Activated CD8-positive, alpha-beta T cell treated with anti-CD3 and anti-CD28 coated beads for 36 hours (primary cell): ENCODE data around the gene PSMB11. TPM values are rescaled to one million over a fixed set of nuclear protein-coding genes. Genes with fewer than 3 reads are reported as not detected.

Source experiments
- ATAC-seq: fragments of 200-7000 bp; cut with Tn5 transposase; one replicate; pipeline ENCODE4 v1.10.0; 2021; ENCODE audit warnings: mild to moderate bottlenecking, moderate library complexity
- CTCF ChIA-PET: fragments of 350-600 bp; sonication (Branson Sonifier 250); formaldehyde crosslinking; loops from one replicate; lab custom pipeline; 2021; ENCODE audit warnings: antibody characterized with exemption; lab: Charles Lee
- POLR2A ChIA-PET: fragments of 350-600 bp; sonication (Branson Sonifier 250); formaldehyde crosslinking; loops from one replicate; lab custom pipeline; 2021; ENCODE audit warnings: antibody characterized with exemption; lab: Charles Lee
- DNase-seq: peaks from one replicate; pipeline ENCODE4 v3.0.0-alpha.2; 2020
- H3K27ac Mint-ChIP-seq: one replicate; pipeline ENCODE4 v1.8.0; 2021; ENCODE audit warnings: mild to moderate bottlenecking, mixed read lengths
- H3K27me3 Mint-ChIP-seq: one replicate; pipeline ENCODE4 v1.8.0; 2021; ENCODE audit warnings: mixed read lengths
- H3K36me3 Mint-ChIP-seq: one replicate; pipeline ENCODE4 v1.8.0; 2021; ENCODE audit warnings: low read depth, mixed read lengths
- H3K4me1 Mint-ChIP-seq: one replicate; pipeline ENCODE4 v1.8.0; 2021; ENCODE audit warnings: low read depth, mixed read lengths
- H3K4me3 Mint-ChIP-seq: one replicate; pipeline ENCODE4 v1.8.0; 2021; ENCODE audit warnings: mild to moderate bottlenecking, moderate library complexity, mixed read lengths
- H3K9me3 Mint-ChIP-seq: one replicate; pipeline ENCODE4 v1.8.0; 2021; ENCODE audit warnings: mixed read lengths
- CTCF ChIP-seq: fragments of 200-600 bp; IDR thresholded peaks from one replicate; pipeline ENCODE4 v1.8.0; 2022; ENCODE audit warnings: antibody characterized with exemption, mild to moderate bottlenecking
- intact Hi-C: fragments of 100-400 bp; cut with micrococcal nuclease; formaldehyde crosslinking; loops from one replicate; pipeline ENCODE4 v1.10.0; 2022
- total RNA-seq, 2 experiments: library from RNA; stranded (reverse); gene quantifications; one replicate each; pipeline ENCODE4 v1.2.3, GENCODE V29; 2021

Gene PSMB11
- total RNA-seq, 2 experiments from 2014 or later = not detected

GRCh38 chr14:23069413-23069806, 27.4 kb downstream of the PSMB11 start:
- no peaks in the 10 kb centered on the region for H3K9me3 Mint-ChIP-seq
- no peaks in the 10 kb centered on the region for H3K27me3 Mint-ChIP-seq
- TF ChIP-seq CTCF = no peak
- no peak for ATAC-seq
- CTCF ChIA-PET = interaction anchor here (0.8 to 12.3 kb wide), 70 partner anchors 5 to 461 kb away, joined by 3 to 196 read pairs (median 6); partner anchors contain the start of genes ACIN1, AJUBA, C14orf119 and CDH24
- H3K27ac Mint-ChIP-seq = peak overlapping the region; percentile 52
- peaks cover 48% of the 10 kb centered on the region for H3K36me3 Mint-ChIP-seq
- H3K4me3 Mint-ChIP-seq = peak overlapping the region; percentile 96
- H3K4me1 Mint-ChIP-seq = peaks cover 36% of the 10 kb centered on the region
- DNase-seq = no peak
- POLR2A ChIA-PET = interaction anchor here (0.9 to 1.9 kb wide), 5 partner anchors 8 to 87 kb away, joined by 3 to 12 read pairs (median 5); partner anchors contain the start of genes AJUBA and CDH24
- intact Hi-C loops = no loop called here

GRCh38 chr14:23070262-23071129, 28.5 kb downstream of the PSMB11 start:
- DNase-seq (no peak), ATAC-seq (no peak)
- peaks cover 45% of the 10 kb centered on the region for H3K36me3 Mint-ChIP-seq
- intact Hi-C loops = no loop called here
- no peaks in the 10 kb centered on the region for H3K27me3 Mint-ChIP-seq
- TF ChIP-seq CTCF = no peak
- H3K4me1 Mint-ChIP-seq = peaks cover 34% of the 10 kb centered on the region
- H3K4me3 Mint-ChIP-seq = peak overlapping the region; percentile 96
- H3K9me3 Mint-ChIP-seq = no peaks in the 10 kb centered on the region
- H3K27ac Mint-ChIP-seq = peak overlapping the region; percentile 97
- ChIA-PET POLR2A (interaction anchor here (0.7 to 2.2 kb wide), 7 partner anchors 13 to 250 kb away, joined by 3 to 8 read pairs (median 6); partner anchors contain the start of genes ACIN1, C14orf119, CDH24 and PPP1R3E), CTCF (interaction anchor here (1.0 to 9.8 kb wide), 19 partner anchors 7 to 225 kb away, joined by 3 to 196 read pairs (median 7); partner anchors contain the start of genes ACIN1, AJUBA, C14orf119 and CDH24)

- no peaks in the 10 kb centered on the region for H3K27me3 Mint-ChIP-seq
- no peak for TF ChIP-seq CTCF
- ATAC-seq (peak; percentile 96), DNase-seq (peak; percentile 89)
- H3K36me3 Mint-ChIP-seq = peaks cover 42% of the 10 kb centered on the region
- ChIA-PET CTCF (interaction anchor here (0.9 to 9.8 kb wide), 26 partner anchors 8 to 501 kb away, joined by 3 to 196 read pairs (median 6); partner anchors contain the start of genes ACIN1, AJUBA, C14orf119 and CDH24), POLR2A (interaction anchor here (0.9 to 2.2 kb wide), 9 partner anchors 9 to 114 kb away, joined by 3 to 8 read pairs (median 6); partner anchors contain the start of genes ACIN1, C14orf119, CDH24 and HAUS4)
- H3K4me3 Mint-ChIP-seq = peak overlapping the region; percentile 96
- H3K27ac Mint-ChIP-seq = peak overlapping the region; percentile 97
- no peaks in the 10 kb centered on the region for H3K9me3 Mint-ChIP-seq
- intact Hi-C loops = no loop called here
- peaks cover 29% of the 10 kb centered on the region for H3K4me1 Mint-ChIP-seq
Measured at GRCh38 chr14:23071244-23071920, 29.4 kb downstream of the PSMB11 start.

GRCh38 chr14:23071921-23072539, 30.0 kb downstream of the PSMB11 start:
- H3K27ac Mint-ChIP-seq = peak overlapping the region; percentile 97
- no peaks in the 10 kb centered on the region for H3K9me3 Mint-ChIP-seq
- no peak for TF ChIP-seq CTCF
- peak overlapping the region; percentile 96 for H3K4me3 Mint-ChIP-seq
- H3K4me1 Mint-ChIP-seq = peaks cover 29% of the 10 kb centered on the region
- DNase-seq = no peak
- no peaks in the 10 kb centered on the region for H3K27me3 Mint-ChIP-seq
- ChIA-PET CTCF (interaction anchor here (0.9 to 9.8 kb wide), 21 partner anchors 9 to 502 kb away, joined by 3 to 196 read pairs (median 8); partner anchors contain the start of genes ACIN1, C14orf119, CDH24 and LRP10), POLR2A (interaction anchor here (0.9 to 2.2 kb wide), 9 partner anchors 9 to 115 kb away, joined by 3 to 8 read pairs (median 6); partner anchors contain the start of genes ACIN1, C14orf119, CDH24 and HAUS4)
- intact Hi-C loops = no loop called here
- no peak for ATAC-seq
- H3K36me3 Mint-ChIP-seq = peaks cover 43% of the 10 kb centered on the region
